Activated naive CD4-positive, alpha-beta T cell treated with anti-CD3 and anti-CD28 coated beads for 36 hours (primary cell): ENCODE measurements around the gene APLF. TPM values are rescaled to one million over a fixed set of nuclear protein-coding genes. Genes with fewer than 3 reads are reported as not detected.

ENCODE experiments used
- CTCF ChIA-PET: fragments of 350-600 bp; sonication (Branson Sonifier 250); formaldehyde crosslinking; loops from one replicate; lab custom pipeline; 2021; ENCODE audit warnings: antibody characterized with exemption; lab: Charles Lee
- DNase-seq: peaks from one replicate; pipeline ENCODE4 v3.0.0-alpha.2; 2020
- H3K27ac Mint-ChIP-seq: one replicate; pipeline ENCODE4 v1.8.0; 2021; ENCODE audit warnings: mild to moderate bottlenecking, mixed read lengths
- H3K27me3 Mint-ChIP-seq: one replicate; pipeline ENCODE4 v1.8.0; 2021; ENCODE audit warnings: low read depth, mixed read lengths
- H3K36me3 Mint-ChIP-seq: one replicate; pipeline ENCODE4 v1.8.0; 2021; ENCODE audit warnings: low read depth, mixed read lengths
- H3K4me1 Mint-ChIP-seq: one replicate; pipeline ENCODE4 v1.8.0; 2021; ENCODE audit warnings: low read depth, mixed read lengths
- H3K4me3 Mint-ChIP-seq: one replicate; pipeline ENCODE4 v1.8.0; 2021; ENCODE audit warnings: mild to moderate bottlenecking, moderate library complexity, mixed read lengths
- H3K9me3 Mint-ChIP-seq: one replicate; pipeline ENCODE4 v1.8.0; 2021; ENCODE audit warnings: mixed read lengths
- intact Hi-C: fragments of 100-400 bp; cut with micrococcal nuclease; formaldehyde crosslinking; loops from one replicate; pipeline ENCODE4 v1.15.1; 2023
- total RNA-seq, 2 experiments: library from RNA; stranded (reverse); gene quantifications; one replicate each; pipeline ENCODE4 v1.2.3, GENCODE V29; 2021

APLF gene
- total RNA-seq, 2 experiments from 2014 or later, result 2.4 to 2.7 TPM

- Mint-ChIP-seq H3K9me3 (peaks cover 20% of the 10 kb centered on the region), H3K27me3 (peaks cover 6% of the 10 kb centered on the region), H3K36me3 (no peaks in the 10 kb centered on the region), H3K4me1 (no peaks in the 10 kb centered on the region), H3K4me3 (no peak overlapping the region), H3K27ac (no peak overlapping the region)
- CTCF ChIA-PET, result no interaction called here
- intact Hi-C loops, result no loop called here
- no peak for DNase-seq
Measured at GRCh38 chr2:68603059-68603458, 135.7 kb downstream of the APLF start.

- CTCF ChIA-PET, result interaction anchor here (2.1 kb wide), 1 partner anchor 8 kb away, joined by 4 read pairs; no protein-coding TSS in a partner anchor
- Mint-ChIP-seq H3K4me3 (no peak overlapping the region), H3K9me3 (peaks cover 19% of the 10 kb centered on the region), H3K27ac (no peak overlapping the region), H3K4me1 (no peaks in the 10 kb centered on the region), H3K36me3 (no peaks in the 10 kb centered on the region), H3K27me3 (peaks cover 5% of the 10 kb centered on the region)
- intact Hi-C loops, result no loop called here
- DNase-seq, result no peak
Measured at GRCh38 chr2:68604077-68604476, 136.7 kb downstream of the APLF start.

GRCh38 chr2:68605939-68606338 is 138.6 kb downstream of the APLF start:
- Mint-ChIP-seq H3K27me3 (no peaks in the 10 kb centered on the region), H3K9me3 (peaks cover 9% of the 10 kb centered on the region), H3K4me1 (no peaks in the 10 kb centered on the region), H3K27ac (no peak overlapping the region), H3K4me3 (no peak overlapping the region), H3K36me3 (no peaks in the 10 kb centered on the region)
- CTCF ChIA-PET, result interaction anchor here (0.9 to 2.1 kb wide), 2 partner anchors 10 to 22 kb away, joined by 3 to 4 read pairs; no protein-coding TSS in a partner anchor
- intact Hi-C loops, result no loop called here
- DNase-seq, result no peak

- Mint-ChIP-seq H3K27me3 (no peaks in the 10 kb centered on the region), H3K36me3 (no peaks in the 10 kb centered on the region), H3K9me3 (peaks cover 7% of the 10 kb centered on the region), H3K4me1 (no peaks in the 10 kb centered on the region), H3K27ac (no peak overlapping the region), H3K4me3 (no peak overlapping the region)
- intact Hi-C loops, result no loop called here
- CTCF ChIA-PET, result interaction anchor here (2.1 kb wide), 1 partner anchor 11 kb away, joined by 7 read pairs; no protein-coding TSS in a partner anchor
- no peak for DNase-seq
Measured at GRCh38 chr2:68606759-68607158, 139.4 kb downstream of the APLF start.

GRCh38 chr2:68607837-68608236 is 140.5 kb downstream of the APLF start:
- H3K4me1 Mint-ChIP-seq, result no peaks in the 10 kb centered on the region

GRCh38 chr2:68612765-68613519 is 145.6 kb downstream of the APLF start:
- no peaks in the 10 kb centered on the region for H3K4me1 Mint-ChIP-seq
- no peak overlapping the region for H3K4me3 Mint-ChIP-seq
- no peak overlapping the region for H3K27ac Mint-ChIP-seq
- no peak for DNase-seq
- no peaks in the 10 kb centered on the region for H3K27me3 Mint-ChIP-seq
- H3K36me3 Mint-ChIP-seq, result peaks cover 3% of the 10 kb centered on the region
- intact Hi-C loops, result no loop called here
- CTCF ChIA-PET, result interaction anchor here (0.6 to 0.8 kb wide), 2 partner anchors 17 to 124 kb away, joined by 3 read pairs; no protein-coding TSS in a partner anchor
- peaks cover 5% of the 10 kb centered on the region for H3K9me3 Mint-ChIP-seq

More at GRCh38 chr2:68607837-68608236, 140.5 kb downstream of the APLF start:
- intact Hi-C loops, result no loop called here
- H3K27ac Mint-ChIP-seq, result no peak overlapping the region
- peaks cover 3% of the 10 kb centered on the region for H3K9me3 Mint-ChIP-seq
- CTCF ChIA-PET, result interaction anchor here (2.1 kb wide), 1 partner anchor 13 kb away, joined by 7 read pairs; no protein-coding TSS in a partner anchor
- no peak for DNase-seq
- H3K27me3 Mint-ChIP-seq, result no peaks in the 10 kb centered on the region
- no peaks in the 10 kb centered on the region for H3K36me3 Mint-ChIP-seq
- H3K4me3 Mint-ChIP-seq, result no peak overlapping the region

- H3K4me3 Mint-ChIP-seq, result no peak overlapping the region
- CTCF ChIA-PET, result no interaction called here
- H3K27ac Mint-ChIP-seq, result no peak overlapping the region
- no peak for DNase-seq
- intact Hi-C loops, result no loop called here
- H3K4me1 Mint-ChIP-seq, result no peaks in the 10 kb centered on the region
- no peaks in the 10 kb centered on the region for H3K27me3 Mint-ChIP-seq
- peaks cover 7% of the 10 kb centered on the region for H3K9me3 Mint-ChIP-seq
- peaks cover 2% of the 10 kb centered on the region for H3K36me3 Mint-ChIP-seq
Measured at GRCh38 chr2:68620772-68621171, 153.4 kb downstream of the APLF start.

GRCh38 chr2:68623820-68624219 is 156.4 kb downstream of the APLF start:
- H3K27me3 Mint-ChIP-seq, result peaks cover 2% of the 10 kb centered on the region
- intact Hi-C loops, result no loop called here
- H3K4me3 Mint-ChIP-seq, result no peak overlapping the region
- CTCF ChIA-PET, result interaction anchor here (1.8 kb wide), 1 partner anchor 29 kb away, joined by 5 read pairs; no protein-coding TSS in a partner anchor
- no peak overlapping the region for H3K27ac Mint-ChIP-seq
- no peak for DNase-seq
- H3K36me3 Mint-ChIP-seq, result peaks cover under 1% of the 10 kb centered on the region
- no peaks in the 10 kb centered on the region for H3K4me1 Mint-ChIP-seq
- peaks cover 5% of the 10 kb centered on the region for H3K9me3 Mint-ChIP-seq

GRCh38 chr2:68627615-68628014 is 160.2 kb downstream of the APLF start:
- intact Hi-C loops, result no loop called here
- peaks cover 2% of the 10 kb centered on the region for H3K36me3 Mint-ChIP-seq
- peaks cover 4% of the 10 kb centered on the region for H3K9me3 Mint-ChIP-seq
- CTCF ChIA-PET, result no interaction called here
- H3K4me3 Mint-ChIP-seq, result no peak overlapping the region
- no peaks in the 10 kb centered on the region for H3K4me1 Mint-ChIP-seq
- H3K27ac Mint-ChIP-seq, result no peak overlapping the region
- peaks cover 2% of the 10 kb centered on the region for H3K27me3 Mint-ChIP-seq
- DNase-seq, result no peak

Other genes starting within 250 kb of the APLF start
- gene PPP3R1, start 215.1 kb upstream of the APLF start, total RNA-seq, result 10 to 100 TPM; 61.3 to 63.5 TPM
- gene CNRIP1, start 147.6 kb upstream of the APLF start, total RNA-seq, result not detected
- 1 to 10 TPM in 1 of 2 experiments, under 1 TPM in 1; 0.77 to 1.1 TPM for gene PLEK, start 102.3 kb upstream of the APLF start, total RNA-seq
- 1 to 10 TPM; 1.1 to 1.2 TPM for gene FBXO48, start 291 bp upstream of the APLF start, total RNA-seq
- gene PROKR1, start 176.0 kb downstream of the APLF start, total RNA-seq, result not detected